GM23338 (cell line): ENCODE results near the gene ANKS1B.

Source experiments
- CREB1 ChIP-seq: fragments of 250-450 bp; sonication (Bioruptor Pico); IDR thresholded peaks from 2 replicates; pipeline ENCODE4 v1.5.0; 2020; ENCODE audit warnings: low read depth, mild to moderate bottlenecking, moderate library complexity
- EZH2 ChIP-seq: fragments of 200-600 bp; sonication (generic); IDR thresholded peaks from one replicate; pipeline ENCODE4 v1.8.0; 2017; ENCODE audit warnings: antibody characterized with exemption, mild to moderate bottlenecking, low read depth; ENCODE audit not compliant: unreplicated experiment
- EZH2phosphoT487 ChIP-seq: fragments of 200-600 bp; sonication (generic); IDR thresholded peaks from one replicate; pipeline ENCODE4 v1.8.1; 2018; ENCODE audit warnings: antibody characterized with exemption; ENCODE audit not compliant: unreplicated experiment
- JUNB ChIP-seq: IDR thresholded peaks from one replicate; pipeline ENCODE4 v1.6.1; 2016; ENCODE audit warnings: antibody characterized with exemption; ENCODE audit not compliant: unreplicated experiment
- POLR2AphosphoS5 ChIP-seq: IDR thresholded peaks from 2 replicates; pipeline ENCODE4 v1.6.1; 2016; ENCODE audit warnings: antibody characterized with exemption, low read depth
- REST ChIP-seq: IDR thresholded peaks from one replicate; pipeline ENCODE4 v1.6.1; 2018; ENCODE audit warnings: antibody characterized with exemption; ENCODE audit not compliant: unreplicated experiment
- STAT1 ChIP-seq: IDR thresholded peaks from one replicate; pipeline ENCODE4 v1.6.1; 2016; ENCODE audit warnings: antibody characterized with exemption; ENCODE audit not compliant: unreplicated experiment
- ZNF114 ChIP-seq: fragments of 250-450 bp; sonication (Bioruptor Pico); IDR thresholded peaks from 2 replicates; pipeline ENCODE4 v1.5.0; 2020; ENCODE audit warnings: mild to moderate bottlenecking, moderate library complexity
- TF ChIP-seq, protein P1 (sequence below), 2 experiments: fragments of 200-600 bp in 1 of 2; sonication (generic) in 1 of 2; conservative IDR thresholded peaks; 2 replicates each; pipeline versions ENCODE4 v1.5.1 to v1.6.1; 2016 to 2017; ENCODE audit warnings: antibody characterized with exemption in 2 of 2, low read depth in 2 of 2, mild to moderate bottlenecking in 2 of 2, moderate library complexity in 1 of 2
- TF ChIP-seq, protein P2 (sequence below): fragments of 250-450 bp; sonication (Bioruptor Pico); IDR thresholded peaks from 2 replicates; pipeline ENCODE4 v1.5.0; 2020; ENCODE audit warnings: mild to moderate bottlenecking, moderate library complexity

DNA sequence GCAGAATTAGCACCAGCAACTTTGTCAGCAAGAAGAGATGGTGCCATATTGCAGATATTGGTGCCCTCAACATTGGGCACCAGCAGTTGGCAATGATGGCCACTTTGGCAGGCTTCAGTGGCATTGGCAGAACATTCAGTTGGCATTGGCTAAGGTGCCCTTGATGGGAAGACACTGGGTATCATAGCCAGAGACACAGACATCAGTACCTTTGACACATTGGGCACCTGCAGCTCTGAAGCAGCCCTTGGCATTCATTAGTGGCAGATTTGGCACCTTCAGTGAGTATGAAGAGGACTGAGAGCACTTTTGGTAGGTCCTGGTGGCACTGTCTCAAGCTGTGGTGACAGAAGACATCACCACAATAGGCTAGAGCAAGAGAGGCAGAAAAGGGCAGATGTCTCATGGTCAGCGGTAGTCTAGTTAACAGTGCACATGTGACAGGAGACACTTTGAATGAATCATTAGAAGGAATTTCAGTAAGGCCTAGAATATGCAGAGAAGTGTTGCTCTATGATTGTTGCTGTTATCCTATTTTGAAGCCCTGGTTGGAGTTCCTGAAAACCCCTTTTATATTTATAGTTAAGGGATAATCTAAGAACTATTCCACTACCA lies 917.5 kb downstream of the ANKS1B start:
- TF ChIP-seq, protein P1, sequence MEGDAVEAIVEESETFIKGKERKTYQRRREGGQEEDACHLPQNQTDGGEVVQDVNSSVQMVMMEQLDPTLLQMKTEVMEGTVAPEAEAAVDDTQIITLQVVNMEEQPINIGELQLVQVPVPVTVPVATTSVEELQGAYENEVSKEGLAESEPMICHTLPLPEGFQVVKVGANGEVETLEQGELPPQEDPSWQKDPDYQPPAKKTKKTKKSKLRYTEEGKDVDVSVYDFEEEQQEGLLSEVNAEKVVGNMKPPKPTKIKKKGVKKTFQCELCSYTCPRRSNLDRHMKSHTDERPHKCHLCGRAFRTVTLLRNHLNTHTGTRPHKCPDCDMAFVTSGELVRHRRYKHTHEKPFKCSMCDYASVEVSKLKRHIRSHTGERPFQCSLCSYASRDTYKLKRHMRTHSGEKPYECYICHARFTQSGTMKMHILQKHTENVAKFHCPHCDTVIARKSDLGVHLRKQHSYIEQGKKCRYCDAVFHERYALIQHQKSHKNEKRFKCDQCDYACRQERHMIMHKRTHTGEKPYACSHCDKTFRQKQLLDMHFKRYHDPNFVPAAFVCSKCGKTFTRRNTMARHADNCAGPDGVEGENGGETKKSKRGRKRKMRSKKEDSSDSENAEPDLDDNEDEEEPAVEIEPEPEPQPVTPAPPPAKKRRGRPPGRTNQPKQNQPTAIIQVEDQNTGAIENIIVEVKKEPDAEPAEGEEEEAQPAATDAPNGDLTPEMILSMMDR (conservative IDR thresholded peaks at IDR 0.05; ENCODE audit: low read depth in 2 of 2) = no peak
- TF ChIP-seq EZH2phosphoT487 (no peak), POLR2AphosphoS5 (no peak), EZH2 (no peak), CREB1 (CRISPR knock-in tag) (no peak), JUNB (no peak), ZNF114 (CRISPR knock-in tag) (no peak), STAT1 (no peak), REST (no peak)
- TF ChIP-seq, protein P2, sequence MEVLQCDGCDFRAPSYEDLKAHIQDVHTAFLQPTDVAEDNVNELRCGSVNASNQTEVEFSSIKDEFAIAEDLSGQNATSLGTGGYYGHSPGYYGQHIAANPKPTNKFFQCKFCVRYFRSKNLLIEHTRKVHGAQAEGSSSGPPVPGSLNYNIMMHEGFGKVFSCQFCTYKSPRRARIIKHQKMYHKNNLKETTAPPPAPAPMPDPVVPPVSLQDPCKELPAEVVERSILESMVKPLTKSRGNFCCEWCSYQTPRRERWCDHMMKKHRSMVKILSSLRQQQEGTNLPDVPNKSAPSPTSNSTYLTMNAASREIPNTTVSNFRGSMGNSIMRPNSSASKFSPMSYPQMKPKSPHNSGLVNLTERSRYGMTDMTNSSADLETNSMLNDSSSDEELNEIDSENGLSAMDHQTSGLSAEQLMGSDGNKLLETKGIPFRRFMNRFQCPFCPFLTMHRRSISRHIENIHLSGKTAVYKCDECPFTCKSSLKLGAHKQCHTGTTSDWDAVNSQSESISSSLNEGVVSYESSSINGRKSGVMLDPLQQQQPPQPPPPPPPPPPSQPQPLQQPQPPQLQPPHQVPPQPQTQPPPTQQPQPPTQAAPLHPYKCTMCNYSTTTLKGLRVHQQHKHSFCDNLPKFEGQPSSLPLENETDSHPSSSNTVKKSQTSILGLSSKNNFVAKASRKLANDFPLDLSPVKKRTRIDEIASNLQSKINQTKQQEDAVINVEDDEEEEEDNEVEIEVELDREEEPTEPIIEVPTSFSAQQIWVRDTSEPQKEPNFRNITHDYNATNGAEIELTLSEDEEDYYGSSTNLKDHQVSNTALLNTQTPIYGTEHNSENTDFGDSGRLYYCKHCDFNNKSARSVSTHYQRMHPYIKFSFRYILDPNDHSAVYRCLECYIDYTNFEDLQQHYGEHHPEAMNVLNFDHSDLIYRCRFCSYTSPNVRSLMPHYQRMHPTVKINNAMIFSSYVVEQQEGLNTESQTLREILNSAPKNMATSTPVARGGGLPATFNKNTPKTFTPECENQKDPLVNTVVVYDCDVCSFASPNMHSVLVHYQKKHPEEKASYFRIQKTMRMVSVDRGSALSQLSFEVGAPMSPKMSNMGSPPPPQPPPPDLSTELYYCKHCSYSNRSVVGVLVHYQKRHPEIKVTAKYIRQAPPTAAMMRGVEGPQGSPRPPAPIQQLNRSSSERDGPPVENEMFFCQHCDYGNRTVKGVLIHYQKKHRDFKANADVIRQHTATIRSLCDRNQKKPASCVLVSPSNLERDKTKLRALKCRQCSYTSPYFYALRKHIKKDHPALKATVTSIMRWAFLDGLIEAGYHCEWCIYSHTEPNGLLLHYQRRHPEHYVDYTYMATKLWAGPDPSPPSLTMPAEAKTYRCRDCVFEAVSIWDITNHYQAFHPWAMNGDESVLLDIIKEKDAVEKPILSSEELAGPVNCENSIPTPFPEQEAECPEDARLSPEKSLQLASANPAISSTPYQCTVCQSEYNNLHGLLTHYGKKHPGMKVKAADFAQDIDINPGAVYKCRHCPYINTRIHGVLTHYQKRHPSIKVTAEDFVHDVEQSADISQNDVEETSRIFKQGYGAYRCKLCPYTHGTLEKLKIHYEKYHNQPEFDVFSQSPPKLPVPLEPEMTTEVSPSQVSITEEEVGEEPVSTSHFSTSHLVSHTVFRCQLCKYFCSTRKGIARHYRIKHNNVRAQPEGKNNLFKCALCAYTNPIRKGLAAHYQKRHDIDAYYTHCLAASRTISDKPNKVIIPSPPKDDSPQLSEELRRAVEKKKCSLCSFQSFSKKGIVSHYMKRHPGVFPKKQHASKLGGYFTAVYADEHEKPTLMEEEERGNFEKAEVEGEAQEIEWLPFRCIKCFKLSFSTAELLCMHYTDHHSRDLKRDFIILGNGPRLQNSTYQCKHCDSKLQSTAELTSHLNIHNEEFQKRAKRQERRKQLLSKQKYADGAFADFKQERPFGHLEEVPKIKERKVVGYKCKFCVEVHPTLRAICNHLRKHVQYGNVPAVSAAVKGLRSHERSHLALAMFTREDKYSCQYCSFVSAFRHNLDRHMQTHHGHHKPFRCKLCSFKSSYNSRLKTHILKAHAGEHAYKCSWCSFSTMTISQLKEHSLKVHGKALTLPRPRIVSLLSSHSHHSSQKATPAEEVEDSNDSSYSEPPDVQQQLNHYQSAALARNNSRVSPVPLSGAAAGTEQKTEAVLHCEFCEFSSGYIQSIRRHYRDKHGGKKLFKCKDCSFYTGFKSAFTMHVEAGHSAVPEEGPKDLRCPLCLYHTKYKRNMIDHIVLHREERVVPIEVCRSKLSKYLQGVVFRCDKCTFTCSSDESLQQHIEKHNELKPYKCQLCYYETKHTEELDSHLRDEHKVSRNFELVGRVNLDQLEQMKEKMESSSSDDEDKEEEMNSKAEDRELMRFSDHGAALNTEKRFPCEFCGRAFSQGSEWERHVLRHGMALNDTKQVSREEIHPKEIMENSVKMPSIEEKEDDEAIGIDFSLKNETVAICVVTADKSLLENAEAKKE (CRISPR knock-in tag) = no peak
